ENCODE results near the gene CCIN.
"Not testable (repeated sequence)": the region's sequence is repeated elsewhere in the genome, so short reads cannot be mapped to it uniquely, and the experiment has no call there.

The CCIN gene

DNA sequence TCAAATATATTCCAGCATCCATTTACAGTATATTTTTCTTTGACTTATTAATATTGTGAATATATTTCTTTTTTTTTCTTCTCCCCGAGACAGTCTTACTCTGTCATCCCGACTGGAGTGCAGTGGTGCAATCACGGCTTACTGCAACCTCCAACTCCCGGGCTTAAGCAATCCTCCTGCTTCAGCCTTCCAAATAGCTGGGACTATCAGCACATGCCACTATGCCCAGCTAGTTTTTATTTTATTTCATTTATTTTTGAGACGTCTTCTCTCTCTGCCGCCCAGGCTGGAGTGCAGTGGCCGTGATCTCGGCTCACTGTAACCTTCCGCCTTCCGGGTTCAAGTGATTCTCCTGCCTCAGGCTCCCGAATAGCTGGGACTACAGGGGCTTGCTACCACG, 40.0 kb upstream of the CCIN start:
- peaks cover 0 to 4% (median 2%) of the 10 kb centered on the region in 5 donors for H3K36me3 ChIP-seq (ENCODE audit: control insufficient read depth in 5 of 5, insufficient read depth in 5 of 5, low read length in 5 of 5)
- no peak overlapping the region for H3K27ac ChIP-seq (ENCODE audit: low read depth, low read length)
- H3K9ac ChIP-seq (ENCODE audit: low read length in 5 of 5) = no peak overlapping the region
- no peaks in the 10 kb centered on the region for H3K9me3 ChIP-seq (ENCODE audit: control insufficient read depth in 5 of 5, low read length in 5 of 5)
- H3K4me3 ChIP-seq (ENCODE audit: low read depth in 1 of 5, low read length in 5 of 5) = no peak overlapping the region
- peaks cover 2 to 16% (median 14%) of the 10 kb centered on the region in 5 donors for H3K4me1 ChIP-seq (ENCODE audit: control insufficient read depth in 5 of 5, insufficient read depth in 5 of 5, low read length in 5 of 5)
- H3K27me3 ChIP-seq (ENCODE audit: control insufficient read depth in 5 of 5, insufficient read depth in 4 of 5, low read length in 5 of 5) = no peaks in the 10 kb centered on the region

DNA sequence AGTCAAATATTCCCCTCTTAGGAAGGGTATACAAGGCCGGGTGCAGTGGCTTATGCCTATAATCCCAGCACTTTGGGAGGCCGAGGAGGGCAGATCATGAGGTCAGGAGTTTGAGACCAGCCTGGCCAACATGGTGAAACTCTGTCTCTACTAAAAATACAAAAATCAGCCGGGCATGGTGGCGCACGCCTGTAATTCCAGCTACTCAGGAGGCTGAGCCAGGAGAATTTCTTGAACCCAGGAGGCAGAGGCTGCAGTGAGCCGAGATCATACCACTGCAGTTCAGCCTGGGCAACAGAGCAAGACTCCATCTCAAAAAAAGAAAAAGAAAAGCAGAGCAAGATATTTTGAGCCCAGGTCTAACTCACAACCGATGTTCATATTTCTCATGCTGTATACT, 37.5 kb upstream of the CCIN start:
- not testable (repeated sequence) for H3K27me3 ChIP-seq (ENCODE audit: control insufficient read depth in 5 of 5, insufficient read depth in 4 of 5, low read length in 5 of 5); H3K4me3 ChIP-seq (ENCODE audit: low read depth in 1 of 5, low read length in 5 of 5); H3K36me3 ChIP-seq (ENCODE audit: control insufficient read depth in 5 of 5, insufficient read depth in 5 of 5, low read length in 5 of 5); H3K9ac ChIP-seq (ENCODE audit: low read length in 5 of 5); H3K9me3 ChIP-seq (ENCODE audit: control insufficient read depth in 5 of 5, low read length in 5 of 5); H3K27ac ChIP-seq (ENCODE audit: low read depth, low read length)
- H3K4me1 ChIP-seq (ENCODE audit: control insufficient read depth in 5 of 5, insufficient read depth in 5 of 5, low read length in 5 of 5) = peaks cover 2 to 26% (median 24%) of the 10 kb centered on the region in 5 donors

DNA sequence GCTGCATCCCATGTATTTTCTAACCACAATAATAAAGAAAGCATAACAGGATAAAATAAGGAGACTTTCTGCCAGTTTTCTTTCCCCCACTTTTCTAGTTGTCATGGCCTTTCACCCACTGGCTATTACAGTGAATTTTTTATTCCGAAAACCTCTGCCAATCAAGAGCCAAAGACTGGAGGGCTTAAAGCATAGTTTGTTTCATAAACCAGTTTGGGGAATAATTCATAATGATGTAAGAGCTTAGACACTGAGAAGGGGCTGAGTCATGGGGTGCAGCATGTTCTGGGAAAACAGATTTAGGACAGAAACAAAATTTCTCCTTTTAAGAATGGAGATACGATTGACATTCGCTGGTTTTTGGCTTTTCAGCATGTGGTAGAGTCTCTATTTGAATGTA, 37.1 kb upstream of the CCIN start:
- Histone ChIP-seq H3K9me3 (ENCODE audit: control insufficient read depth in 5 of 5, low read length in 5 of 5) (no peaks in the 10 kb centered on the region), H3K36me3 (ENCODE audit: control insufficient read depth in 5 of 5, insufficient read depth in 5 of 5, low read length in 5 of 5) (no peaks in the 10 kb centered on the region), H3K9ac (ENCODE audit: low read length in 5 of 5) (peak overlapping the region in 2 of 5 donors; percentile 26 to 40), H3K27ac (ENCODE audit: low read depth, low read length) (peak overlapping the region; percentile 17), H3K4me3 (ENCODE audit: low read depth in 1 of 5, low read length in 5 of 5) (no peak overlapping the region), H3K4me1 (ENCODE audit: control insufficient read depth in 5 of 5, insufficient read depth in 5 of 5, low read length in 5 of 5) (peaks cover 2 to 30% (median 27%) of the 10 kb centered on the region in 5 donors), H3K27me3 (ENCODE audit: control insufficient read depth in 5 of 5, insufficient read depth in 4 of 5, low read length in 5 of 5) (peaks cover 0 to 2% (median 0%) of the 10 kb centered on the region in 5 donors)

DNA sequence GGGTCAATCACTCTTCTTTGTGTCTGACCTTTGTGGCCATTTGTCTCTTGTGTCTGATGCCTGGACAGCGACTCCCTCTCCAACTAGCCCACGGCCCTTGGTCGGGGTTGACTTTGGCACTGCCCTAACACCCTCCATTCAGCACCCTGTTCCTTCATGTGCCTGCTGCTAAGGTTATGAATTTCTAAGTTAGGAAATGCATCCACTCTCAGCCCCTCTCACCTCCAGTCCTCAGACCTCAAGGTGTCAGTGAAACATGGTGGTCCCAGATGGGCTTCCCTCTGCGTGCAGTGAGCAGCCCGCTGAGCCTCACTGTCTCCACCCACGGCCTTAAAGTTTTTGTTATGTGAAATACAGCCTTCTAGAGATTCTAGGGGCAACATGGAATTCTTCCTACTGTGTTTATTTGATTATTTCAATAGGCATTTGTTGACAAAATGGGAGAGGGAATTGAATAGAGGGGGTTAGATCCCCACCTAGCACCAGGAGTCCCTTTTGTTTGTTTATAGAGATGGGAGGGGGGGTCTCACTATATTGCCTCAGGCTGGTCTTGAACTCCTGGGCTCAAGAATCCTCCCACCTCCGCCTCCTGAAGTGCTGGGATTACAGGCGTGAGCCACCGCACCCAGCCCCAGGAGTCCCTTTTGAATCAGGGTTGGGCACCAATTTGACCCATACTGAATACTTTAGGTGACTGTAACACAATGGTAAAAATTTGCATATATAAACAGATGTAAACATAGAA, 34.3 kb upstream of the CCIN start:
- H3K27ac ChIP-seq (ENCODE audit: low read depth, low read length) = no peak overlapping the region
- H3K9ac ChIP-seq (ENCODE audit: low read length in 5 of 5) = no peak overlapping the region
- no peak overlapping the region for H3K4me3 ChIP-seq (ENCODE audit: low read depth in 1 of 5, low read length in 5 of 5)
- H3K27me3 ChIP-seq (ENCODE audit: control insufficient read depth in 5 of 5, insufficient read depth in 4 of 5, low read length in 5 of 5) = peaks cover 0 to 2% (median 0%) of the 10 kb centered on the region in 5 donors
- H3K9me3 ChIP-seq (ENCODE audit: control insufficient read depth in 5 of 5, low read length in 5 of 5) = no peaks in the 10 kb centered on the region
- H3K36me3 ChIP-seq (ENCODE audit: control insufficient read depth in 5 of 5, insufficient read depth in 5 of 5, low read length in 5 of 5) = no peaks in the 10 kb centered on the region
- peaks cover 8 to 43% (median 41%) of the 10 kb centered on the region in 5 donors for H3K4me1 ChIP-seq (ENCODE audit: control insufficient read depth in 5 of 5, insufficient read depth in 5 of 5, low read length in 5 of 5)

DNA sequence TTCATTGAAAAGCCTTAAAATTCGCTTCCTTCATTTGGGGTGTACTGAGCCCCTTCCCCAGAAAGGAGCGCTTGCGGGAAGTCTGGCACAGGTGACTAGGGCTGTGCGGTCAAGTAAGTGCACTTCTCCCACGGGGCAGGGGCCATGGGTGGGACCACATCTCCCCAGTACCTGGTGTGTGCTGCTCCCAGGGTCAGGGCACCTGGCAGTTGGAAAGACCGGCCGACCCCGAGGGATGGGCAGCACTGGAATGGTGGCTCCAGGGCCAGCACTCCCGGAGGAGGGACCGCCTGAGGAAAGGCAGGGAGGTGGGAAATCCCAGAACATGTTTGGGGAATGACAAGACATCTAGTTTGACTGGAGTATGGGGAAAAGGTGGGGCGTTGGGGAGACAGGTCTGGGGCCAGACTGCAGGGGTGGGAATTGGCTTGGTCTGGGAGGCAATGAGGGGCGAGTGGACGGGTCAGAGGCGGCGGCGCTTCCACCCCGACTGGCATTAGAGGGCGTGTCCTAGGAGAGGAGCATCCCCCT, 33.4 kb upstream of the CCIN start:
- H3K4me3 ChIP-seq (ENCODE audit: low read depth in 1 of 5, low read length in 5 of 5) = peak overlapping the region in 4 of 5 donors; percentile 79 to 84 (median 82)
- H3K9me3 ChIP-seq (ENCODE audit: control insufficient read depth in 5 of 5, low read length in 5 of 5) = no peaks in the 10 kb centered on the region
- H3K36me3 ChIP-seq (ENCODE audit: control insufficient read depth in 5 of 5, insufficient read depth in 5 of 5, low read length in 5 of 5) = no peaks in the 10 kb centered on the region
- peaks cover 0 to 2% (median 0%) of the 10 kb centered on the region in 5 donors for H3K27me3 ChIP-seq (ENCODE audit: control insufficient read depth in 5 of 5, insufficient read depth in 4 of 5, low read length in 5 of 5)
- no peak overlapping the region for H3K27ac ChIP-seq (ENCODE audit: low read depth, low read length)
- peak overlapping the region in 3 of 5 donors; percentile 64 to 77 (median 65) for H3K9ac ChIP-seq (ENCODE audit: low read length in 5 of 5)
- H3K4me1 ChIP-seq (ENCODE audit: control insufficient read depth in 5 of 5, insufficient read depth in 5 of 5, low read length in 5 of 5) = peaks cover 9 to 52% (median 49%) of the 10 kb centered on the region in 5 donors

DNA sequence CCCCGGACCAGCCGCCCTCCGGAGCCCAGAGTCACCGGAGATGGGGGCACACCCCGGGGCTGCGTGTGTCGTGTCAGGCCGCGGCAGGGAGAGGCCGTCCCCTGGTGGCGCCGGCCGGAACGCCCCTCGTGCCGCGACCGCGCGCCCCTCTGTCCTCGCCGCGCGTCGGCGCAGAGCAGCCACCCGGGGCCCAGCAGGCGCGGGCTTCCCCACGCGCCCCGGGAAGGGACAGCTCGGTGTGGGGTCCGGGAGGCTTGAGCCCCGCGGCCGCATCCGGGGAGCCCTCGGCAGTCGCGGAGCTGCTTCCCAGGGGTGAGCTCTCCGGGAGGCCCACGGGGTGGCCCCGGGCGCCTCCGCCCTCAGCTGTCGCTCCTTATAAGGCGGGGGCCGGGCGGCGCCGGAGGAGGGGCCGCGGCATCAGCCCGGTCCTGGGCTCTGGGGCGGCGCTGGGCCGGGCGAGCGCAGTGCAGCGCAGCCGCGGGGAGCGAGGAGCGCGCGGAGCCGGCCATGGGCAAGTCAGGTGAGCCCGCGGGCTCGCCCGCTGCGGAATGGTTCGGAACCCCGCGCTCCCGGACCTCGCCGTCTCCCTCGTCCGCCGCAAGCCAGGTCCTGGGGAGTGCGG, 32.8 kb upstream of the CCIN start, which contains the start of gene GLIPR2:
Gene GLIPR2, plus strand, starts transcription at position 462 of the 622 bp plus-strand sequence. Its CDS starts 46 bp downstream, at position 508.
- no peaks in the 10 kb centered on the region for H3K9me3 ChIP-seq (ENCODE audit: control insufficient read depth in 5 of 5, low read length in 5 of 5)

DNA sequence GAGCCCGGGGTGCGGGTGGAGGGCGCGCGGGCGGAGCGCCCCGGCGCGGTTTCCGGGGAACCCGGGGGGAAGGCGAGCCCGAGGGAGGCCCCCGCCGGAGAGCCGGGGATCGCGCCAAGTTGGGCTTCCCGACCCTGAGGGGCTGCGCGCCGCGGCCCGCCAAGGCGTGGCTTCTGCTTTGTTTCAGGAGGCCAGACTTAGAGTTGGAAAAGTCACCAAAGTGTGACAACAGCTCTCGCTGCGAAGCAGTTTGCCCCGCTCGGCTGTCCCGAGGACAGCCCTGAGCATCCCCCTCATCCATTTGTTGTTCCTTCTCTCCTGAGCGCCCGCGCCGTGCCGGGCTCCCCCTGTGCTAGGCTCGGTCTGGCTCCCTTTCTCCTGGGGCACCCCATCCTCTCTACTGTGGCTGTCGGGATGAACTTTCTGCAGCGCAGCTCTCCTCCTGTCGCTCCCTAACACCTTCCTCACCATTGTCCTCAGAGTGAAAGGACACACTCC, 32.2 kb upstream of the CCIN start:
- H3K4me3 ChIP-seq (ENCODE audit: low read depth in 1 of 5, low read length in 5 of 5) = peak overlapping the region; percentile 79 to 95 (median 84)
- H3K9me3 ChIP-seq (ENCODE audit: control insufficient read depth in 5 of 5, low read length in 5 of 5) = no peaks in the 10 kb centered on the region
- no peak overlapping the region for H3K27ac ChIP-seq (ENCODE audit: low read depth, low read length)
- peaks cover 0 to 1% (median 0%) of the 10 kb centered on the region in 5 donors for H3K36me3 ChIP-seq (ENCODE audit: control insufficient read depth in 5 of 5, insufficient read depth in 5 of 5, low read length in 5 of 5)
- H3K4me1 ChIP-seq (ENCODE audit: control insufficient read depth in 5 of 5, insufficient read depth in 5 of 5, low read length in 5 of 5) = peaks cover 9 to 62% (median 59%) of the 10 kb centered on the region in 5 donors
- H3K27me3 ChIP-seq (ENCODE audit: control insufficient read depth in 5 of 5, insufficient read depth in 4 of 5, low read length in 5 of 5) = peaks cover 0 to 2% (median 0%) of the 10 kb centered on the region in 5 donors
- peak overlapping the region; percentile 38 to 82 (median 76) for H3K9ac ChIP-seq (ENCODE audit: low read length in 5 of 5)

More for the DNA sequence above, 32.8 kb upstream of the CCIN start, which contains the start of gene GLIPR2:
- Histone ChIP-seq H3K9ac (ENCODE audit: low read length in 5 of 5) (peak within 1 kb of the TSS; percentile 38 to 82 (median 76)), H3K27ac (ENCODE audit: low read depth, low read length) (no peak within 1 kb of the TSS), H3K36me3 (ENCODE audit: control insufficient read depth in 5 of 5, insufficient read depth in 5 of 5, low read length in 5 of 5) (no peaks in the 10 kb centered on the region), H3K4me1 (ENCODE audit: control insufficient read depth in 5 of 5, insufficient read depth in 5 of 5, low read length in 5 of 5) (peaks cover 9 to 57% (median 55%) of the 10 kb centered on the region in 5 donors), H3K4me3 (ENCODE audit: low read depth in 1 of 5, low read length in 5 of 5) (peak within 1 kb of the TSS; percentile 79 to 95 (median 84)), H3K27me3 (ENCODE audit: control insufficient read depth in 5 of 5, insufficient read depth in 4 of 5, low read length in 5 of 5) (peaks cover 0 to 2% (median 0%) of the 10 kb centered on the region in 5 donors)

DNA sequence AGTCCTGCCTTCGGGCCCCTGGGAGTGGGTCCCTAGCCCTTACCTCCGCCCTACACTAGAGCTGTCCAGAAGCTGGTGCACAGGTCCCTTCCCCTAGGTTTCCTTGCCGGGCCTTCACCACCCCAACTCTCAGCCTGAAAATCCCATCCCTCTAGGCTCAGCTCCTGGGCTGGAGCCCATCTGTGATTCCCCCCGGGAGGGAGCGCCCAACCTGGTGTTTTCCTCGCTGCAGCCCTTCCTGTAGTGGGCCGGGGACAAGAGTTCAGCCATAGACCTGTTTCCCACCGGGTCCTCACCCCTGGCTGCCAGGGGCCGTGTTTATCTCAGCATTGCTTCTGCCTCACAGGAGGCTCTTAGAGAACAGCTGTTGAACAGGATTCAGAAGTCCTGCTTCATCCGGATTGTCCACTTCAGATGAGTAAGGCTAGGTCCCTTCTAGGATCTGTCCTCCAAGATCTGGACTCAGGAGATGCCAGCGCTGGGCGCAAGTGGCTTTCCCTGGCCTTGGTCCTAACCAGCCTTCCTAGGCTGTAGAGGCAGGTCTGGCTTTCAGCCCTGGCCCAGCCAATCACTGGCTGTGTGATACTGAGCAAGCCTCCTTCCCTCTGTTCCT, 31.7 kb upstream of the CCIN start:
- H3K9me3 ChIP-seq (ENCODE audit: control insufficient read depth in 5 of 5, low read length in 5 of 5) = no peaks in the 10 kb centered on the region
- H3K4me3 ChIP-seq (ENCODE audit: low read depth in 1 of 5, low read length in 5 of 5) = peak overlapping the region; percentile 79 to 95 (median 84)
- H3K27me3 ChIP-seq (ENCODE audit: control insufficient read depth in 5 of 5, insufficient read depth in 4 of 5, low read length in 5 of 5) = peaks cover 0 to 2% (median 0%) of the 10 kb centered on the region in 5 donors
- peaks cover 12 to 68% (median 62%) of the 10 kb centered on the region in 5 donors for H3K4me1 ChIP-seq (ENCODE audit: control insufficient read depth in 5 of 5, insufficient read depth in 5 of 5, low read length in 5 of 5)
- peak overlapping the region; percentile 38 to 82 (median 76) for H3K9ac ChIP-seq (ENCODE audit: low read length in 5 of 5)
- H3K36me3 ChIP-seq (ENCODE audit: control insufficient read depth in 5 of 5, insufficient read depth in 5 of 5, low read length in 5 of 5) = peaks cover 0 to 4% (median 0%) of the 10 kb centered on the region in 5 donors
- H3K27ac ChIP-seq (ENCODE audit: low read depth, low read length) = no peak overlapping the region

DNA sequence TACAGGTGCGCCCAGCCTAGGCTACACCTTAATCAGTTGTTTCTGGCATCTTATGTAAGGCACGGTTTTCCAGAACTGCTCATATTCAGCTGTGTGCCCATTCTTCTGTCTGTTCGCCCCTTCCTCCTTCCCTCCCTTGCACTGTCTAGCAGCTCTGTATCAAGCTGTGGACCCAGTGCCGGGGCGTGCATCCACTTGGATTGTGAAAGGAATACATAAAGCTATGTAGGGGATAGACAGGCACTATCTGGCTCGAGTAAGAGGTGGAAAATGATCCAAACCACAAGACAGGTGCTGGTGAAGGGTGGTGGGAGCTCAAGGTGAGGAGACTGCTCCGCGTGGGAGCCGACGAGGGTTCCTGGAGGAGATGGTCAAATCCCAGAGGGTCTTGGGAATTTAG, 30.7 kb upstream of the CCIN start:
- H3K27ac ChIP-seq (ENCODE audit: low read depth, low read length) = no peak overlapping the region
- no peak overlapping the region for H3K4me3 ChIP-seq (ENCODE audit: low read depth in 1 of 5, low read length in 5 of 5)
- H3K4me1 ChIP-seq (ENCODE audit: control insufficient read depth in 5 of 5, insufficient read depth in 5 of 5, low read length in 5 of 5) = peaks cover 15 to 78% (median 72%) of the 10 kb centered on the region in 5 donors
- H3K36me3 ChIP-seq (ENCODE audit: control insufficient read depth in 5 of 5, insufficient read depth in 5 of 5, low read length in 5 of 5) = peaks cover 0 to 6% (median under 1%) of the 10 kb centered on the region in 5 donors
- H3K9me3 ChIP-seq (ENCODE audit: control insufficient read depth in 5 of 5, low read length in 5 of 5) = no peaks in the 10 kb centered on the region
- peak overlapping the region in 2 of 5 donors; percentile 2 to 39 for H3K9ac ChIP-seq (ENCODE audit: low read length in 5 of 5)
- peaks cover 0 to 2% (median 0%) of the 10 kb centered on the region in 5 donors for H3K27me3 ChIP-seq (ENCODE audit: control insufficient read depth in 5 of 5, insufficient read depth in 4 of 5, low read length in 5 of 5)

Measured in subcutaneous abdominal adipose tissue (tissue), 5 donors.